Measurements from ENCODE around the gene ACOXL. TPM values are rescaled to one million over a fixed set of nuclear protein-coding genes. Genes with fewer than 3 reads are reported as not detected.
"Not testable (repeated sequence)": the region's sequence is repeated elsewhere in the genome, so short reads cannot be mapped to it uniquely, and the experiment has no call there.

The ACOXL gene
- total RNA-seq, 1 donor from 2014 or later = under 0.01 TPM

DNA sequence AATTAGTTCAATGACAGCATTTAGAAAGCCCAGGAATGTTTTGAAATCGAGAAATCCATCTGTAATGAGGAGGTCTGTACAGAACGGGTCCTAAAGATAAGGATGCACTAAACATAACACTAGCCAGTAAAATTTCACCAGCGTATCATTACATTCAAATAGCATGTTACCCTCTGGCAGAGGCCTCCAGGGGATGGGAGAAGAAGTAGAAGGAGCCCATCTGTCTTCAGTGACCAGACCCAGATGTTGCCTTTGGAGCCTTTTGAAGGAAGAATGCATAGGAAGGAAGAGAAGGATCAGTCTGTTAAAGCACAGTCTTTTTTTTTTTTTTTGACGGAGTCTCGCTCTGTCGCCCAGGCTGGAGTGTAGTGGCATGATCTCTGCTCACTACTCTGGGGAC, 302.2 kb downstream of the ACOXL start:
- no peak for DNase-seq (ENCODE audit: low read depth, low spot score)

- DNase-seq (ENCODE audit: low read depth, low spot score) = no peak
Observed at GRCh38 chr2:111035830-111036441, 303.6 kb downstream of the ACOXL start.

- no peak for DNase-seq (ENCODE audit: low read depth, low spot score)
Observed at GRCh38 chr2:111037128-111037527, 304.8 kb downstream of the ACOXL start.

DNA sequence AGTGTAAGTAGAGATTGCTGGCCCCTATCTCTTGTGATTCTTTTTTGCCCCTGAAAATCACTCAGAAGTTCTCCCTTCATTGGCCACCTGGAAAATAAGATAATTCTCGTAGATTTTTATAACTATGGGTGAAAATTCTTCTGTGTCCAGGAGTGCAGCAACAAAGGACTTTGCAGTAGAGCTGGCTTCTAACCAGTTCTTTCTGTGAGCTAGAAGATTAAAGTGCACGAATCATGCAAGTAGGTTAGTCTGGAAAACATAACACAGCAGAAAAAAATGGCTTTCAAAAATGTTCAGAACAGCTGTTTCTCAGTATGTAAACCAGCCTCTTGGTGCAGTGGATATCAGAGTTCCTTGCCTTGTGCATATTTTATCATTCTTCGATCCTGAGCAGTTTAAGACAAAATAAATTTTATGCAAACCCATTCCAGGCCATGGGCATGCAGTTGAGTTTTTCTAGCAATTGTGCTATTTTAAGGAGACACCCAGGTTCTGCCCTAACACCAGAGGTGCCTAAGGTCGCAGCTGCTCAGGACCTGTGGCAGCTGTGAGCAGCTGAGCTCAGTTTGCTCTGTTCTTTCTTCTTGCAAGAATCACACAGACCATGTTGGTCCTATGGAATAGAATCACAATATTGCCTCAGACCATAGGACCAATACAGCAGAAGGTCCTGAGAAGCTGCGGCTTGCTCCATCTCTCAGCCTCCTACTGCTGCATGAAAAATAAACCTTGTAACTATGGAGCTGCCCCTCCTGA, 307.4 kb downstream of the ACOXL start:
- no peak for DNase-seq (ENCODE audit: low read depth, low spot score)

- DNase-seq (ENCODE audit: low read depth, low spot score) = no peak
Observed at GRCh38 chr2:111041398-111042202, 309.2 kb downstream of the ACOXL start.

- no peak for DNase-seq (ENCODE audit: low read depth, low spot score)
Observed at GRCh38 chr2:111042261-111042660, 309.9 kb downstream of the ACOXL start.

GRCh38 chr2:111042772-111043771, 310.7 kb downstream of the ACOXL start:
- no peak for DNase-seq (ENCODE audit: low read depth, low spot score)

GRCh38 chr2:111044066-111044465, 311.7 kb downstream of the ACOXL start:
- DNase-seq (ENCODE audit: low read depth, low spot score) = no peak

DNA sequence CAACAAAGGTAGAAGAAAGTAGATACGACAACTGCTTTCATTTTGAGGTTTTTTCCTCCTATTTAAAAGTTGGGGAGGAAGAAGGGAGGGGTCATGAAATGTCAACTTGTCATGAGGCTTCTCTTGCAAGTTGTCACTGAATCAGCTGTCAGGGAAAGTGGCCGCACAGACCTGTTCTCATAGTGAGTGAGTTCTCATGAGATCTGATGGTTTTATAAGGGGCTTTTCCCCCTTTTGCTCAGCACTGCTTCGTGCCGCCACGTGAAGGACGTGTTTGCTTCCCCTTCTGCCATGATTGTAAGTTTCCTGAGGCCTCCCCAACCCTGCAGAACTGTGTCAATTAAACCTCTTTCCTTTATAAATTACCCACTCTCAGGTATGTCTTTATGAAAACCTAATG, 312.9 kb downstream of the ACOXL start:
- DNase-seq (ENCODE audit: low read depth, low spot score) = not testable (repeated sequence)

DNA sequence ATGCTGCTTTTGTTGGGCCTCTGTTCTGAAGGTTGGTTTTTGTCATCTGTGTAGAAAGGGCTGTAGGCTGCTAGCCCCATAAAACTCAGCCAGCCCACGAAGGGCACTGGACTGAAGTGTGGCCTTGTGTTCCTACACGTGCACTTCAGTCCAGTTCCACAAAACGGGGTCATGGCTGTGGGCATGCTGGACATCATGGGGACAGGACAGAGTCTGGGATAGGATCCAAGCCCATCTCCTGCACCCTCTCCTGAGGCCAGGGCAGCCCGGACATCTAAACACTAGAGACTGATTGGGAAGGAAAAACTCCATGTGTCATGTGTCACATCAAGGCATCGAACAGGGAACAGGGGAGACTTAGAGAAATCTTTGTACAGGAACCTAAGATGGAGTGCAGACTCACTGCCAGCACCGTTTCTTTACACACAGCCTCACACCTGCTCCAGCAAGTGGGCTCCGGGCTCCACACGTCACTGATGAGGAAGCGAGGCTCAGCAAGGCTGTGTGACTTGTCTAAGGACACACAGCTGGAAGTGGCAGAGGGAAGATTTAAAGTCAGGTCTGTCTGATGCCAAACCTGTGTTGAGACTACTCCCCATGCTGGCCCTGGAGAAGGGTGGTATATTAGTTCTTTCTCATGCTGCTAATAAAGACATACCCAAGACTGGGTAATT, 313.5 kb downstream of the ACOXL start:
- DNase-seq (ENCODE audit: low read depth, low spot score) = no peak

GRCh38 chr2:111046670-111047069, 314.3 kb downstream of the ACOXL start:
- DNase-seq (ENCODE audit: low read depth, low spot score) = no peak

DNA sequence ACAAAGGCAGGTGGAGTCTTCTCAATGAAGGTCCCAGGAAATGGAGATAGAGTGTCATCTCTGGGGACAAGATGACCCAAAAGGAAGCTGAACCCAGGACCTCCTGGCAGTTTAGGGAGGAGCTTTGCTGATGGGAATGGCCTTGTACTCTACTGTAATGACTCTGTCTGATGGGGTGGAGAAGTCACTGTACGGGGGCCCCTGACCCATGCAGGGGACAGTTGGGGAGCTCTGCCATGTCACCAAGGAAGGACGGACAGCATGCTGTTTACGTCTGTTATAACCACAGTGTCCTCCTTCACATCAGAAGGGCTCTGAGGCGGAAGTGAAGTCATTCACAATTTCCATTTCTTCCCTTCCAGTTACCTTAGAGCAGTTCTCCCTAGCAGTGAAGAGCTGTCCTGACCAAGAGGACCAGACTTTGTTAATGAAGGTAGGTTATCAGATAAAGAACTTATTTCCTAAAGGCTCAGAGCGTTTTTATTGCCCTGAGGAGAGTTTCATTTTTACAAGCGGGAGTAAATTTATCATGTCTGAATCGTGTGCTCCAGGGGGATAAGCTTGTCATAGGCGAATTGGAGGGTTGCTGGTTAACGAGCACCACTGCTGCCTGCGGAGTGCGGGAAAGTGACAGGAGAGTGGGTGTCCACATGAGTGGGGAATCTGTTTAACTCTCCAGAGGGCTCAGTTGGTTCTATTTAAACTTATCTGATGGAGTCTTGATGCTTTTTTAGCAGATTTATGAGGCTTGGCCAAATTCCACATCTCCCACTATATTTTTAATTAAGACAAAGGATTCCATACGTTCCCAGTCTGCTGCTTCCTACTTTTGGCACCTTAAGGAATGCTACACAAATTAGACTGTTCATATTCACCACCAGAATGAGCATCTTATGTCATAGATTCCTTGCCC, 316.7 kb downstream of the ACOXL start:
- no peak for DNase-seq (ENCODE audit: low read depth, low spot score)

DNA sequence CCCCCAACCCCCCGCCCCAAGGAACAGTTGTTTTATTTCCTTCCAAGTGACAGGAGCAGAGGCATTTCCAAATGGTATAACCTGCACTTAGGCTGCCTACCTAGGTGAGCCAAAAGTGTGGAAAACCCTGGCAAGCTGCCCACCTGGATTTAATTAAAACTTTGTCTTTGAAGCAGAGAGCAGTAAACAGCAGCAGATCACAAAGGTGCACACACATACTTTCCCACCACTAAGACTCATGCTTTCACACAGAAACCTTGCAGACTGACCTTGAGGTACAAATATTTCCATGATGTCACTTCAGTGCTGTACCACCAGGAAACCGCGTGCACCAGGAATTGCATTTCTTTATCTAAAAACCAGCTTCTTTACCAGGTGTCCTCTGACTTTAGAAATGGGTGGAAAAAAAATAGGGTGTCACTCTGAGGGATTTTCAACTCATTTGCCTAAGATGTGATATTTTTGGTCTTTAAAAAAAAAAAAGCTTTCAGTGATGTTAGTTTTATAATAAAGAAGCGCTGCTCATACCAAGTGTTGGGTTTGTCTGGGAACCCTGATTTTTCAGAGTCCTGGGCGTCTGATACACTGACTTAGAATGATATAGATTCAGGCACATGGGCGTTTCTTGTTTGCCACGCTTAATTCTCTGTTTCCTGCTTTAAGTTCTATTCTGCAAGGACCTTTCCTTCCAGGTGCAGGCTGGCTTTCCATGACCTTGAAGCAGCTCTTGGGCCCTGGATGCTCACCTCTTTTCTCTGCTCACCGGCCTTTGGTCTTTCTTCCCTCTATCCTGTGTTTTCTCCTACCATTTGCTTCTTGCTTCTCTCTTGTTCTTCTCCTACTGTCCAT, 317.6 kb downstream of the ACOXL start:
- no peak for DNase-seq (ENCODE audit: low read depth, low spot score)

DNA sequence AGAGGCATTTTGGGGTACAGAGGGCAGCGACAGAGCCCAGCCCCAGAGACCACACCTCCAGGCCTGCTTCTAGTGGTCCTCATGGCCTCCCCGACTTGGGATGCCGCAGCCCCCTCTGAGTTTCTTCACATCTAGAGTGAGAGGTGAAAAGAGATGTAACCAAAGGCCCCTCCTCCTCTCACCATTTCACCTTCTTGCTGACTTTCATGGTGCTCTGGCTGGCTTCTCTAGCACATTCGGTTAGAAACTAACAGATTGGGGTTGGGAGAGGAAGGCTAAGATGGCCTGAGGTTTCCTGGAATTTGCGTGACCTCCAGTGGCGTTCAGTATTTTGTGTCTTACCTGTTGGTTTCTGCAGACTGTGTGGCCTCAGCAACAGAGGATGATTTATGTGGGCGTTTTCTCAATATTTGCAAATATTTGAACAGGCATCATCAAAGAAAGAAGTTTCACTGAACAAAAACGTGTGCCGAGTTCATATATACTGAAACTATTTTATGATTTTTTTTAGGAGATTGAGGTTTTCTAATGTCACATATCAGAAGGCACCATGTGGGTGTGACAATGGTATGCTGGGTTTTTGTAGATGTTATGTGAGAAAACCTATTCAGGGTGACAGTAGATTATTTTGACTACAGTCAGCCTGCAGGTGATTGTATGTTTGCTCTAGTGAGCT, 318.5 kb downstream of the ACOXL start:
- DNase-seq (ENCODE audit: low read depth, low spot score) = no peak

- DNase-seq (ENCODE audit: low read depth, low spot score) = no peak
Observed at GRCh38 chr2:111052621-111053020, 320.2 kb downstream of the ACOXL start.

GRCh38 chr2:111053266-111053665, 320.9 kb downstream of the ACOXL start:
- DNase-seq (ENCODE audit: low read depth, low spot score) = no peak

GRCh38 chr2:111053825-111054515, 321.6 kb downstream of the ACOXL start:
- no peak for DNase-seq (ENCODE audit: low read depth, low spot score)
